Uterus (tissue), 4 donors: ENCODE measurements around the gene GON4L. TPM values are rescaled to one million over a fixed set of nuclear protein-coding genes. Genes with fewer than 3 reads are reported as not detected.

Experiments used
- DNase-seq, 2 donors: peaks; one replicate each; pipeline ENCODE4 v3.0.0-alpha.2; 2019 to 2020
- H3K27ac ChIP-seq, 2 donors: fragments of 200-600 bp; sonication (generic); 1 replicate in 1 of 2; 2 replicates in 1 of 2; pipeline ENCODE4 v1.5.1; 2016 to 2018
- H3K27me3 ChIP-seq, 2 donors: fragments of 200-600 bp; sonication (generic); one replicate each; pipeline ENCODE4 v1.5.1; 2018 to 2019; ENCODE audit warnings: control low read depth in 1 of 2
- H3K36me3 ChIP-seq, 2 donors: fragments of 200-600 bp; sonication (generic); one replicate each; pipeline ENCODE4 v1.5.1; 2019; ENCODE audit warnings: control low read depth in 1 of 2
- H3K4me1 ChIP-seq, 2 donors: fragments of 200-600 bp; sonication (generic); one replicate each; pipeline ENCODE4 v1.5.1; 2018 to 2019; ENCODE audit warnings: control low read depth in 1 of 2
- H3K4me3 ChIP-seq, 2 donors: fragments of 200-600 bp; sonication (generic); 1 replicate in 1 of 2; 2 replicates in 1 of 2; pipeline ENCODE4 v1.5.1; 2018 to 2019; ENCODE audit warnings: mild to moderate bottlenecking in 1 of 2
- H3K9me3 ChIP-seq, 2 donors: fragments of 200-600 bp; sonication (generic); one replicate each; pipeline ENCODE4 v1.5.1; 2019; ENCODE audit warnings: control low read depth in 1 of 2
- POLR2A ChIP-seq, 2 donors: fragments of 450-650 bp; IDR thresholded peaks; one replicate each; pipeline ENCODE4 v1.6.1; 2016; ENCODE audit warnings: antibody characterized with exemption in 2 of 2, mild to moderate bottlenecking in 1 of 2, moderate library complexity in 1 of 2
- intact Hi-C: fragments of 100-400 bp; cut with DNase I; formaldehyde crosslinking; loops from one replicate; pipeline ENCODE4 v1.15.1; 2023; ENCODE audit warnings: low total_unique reads
- total RNA-seq, 4 donors: library from RNA; depleted of rRNA in 3 of 4; stranded (reverse); fragments of >200 nt in 3 of 4; gene quantifications; one replicate each; pipeline versions ENCODE4 v1.1.0 to v1.2.4, GENCODE V29; 2014 to 2023
- TF ChIP-seq, protein P1 (sequence below), 4 experiments: fragments of 200-600 bp in 2 of 4; fragments of 450-650 bp in 2 of 4; sonication (generic) in 2 of 4; IDR thresholded peaks; one replicate each; pipeline ENCODE4 v1.5.1; 2016 to 2019; ENCODE audit warnings: antibody characterized with exemption in 4 of 4, mild to moderate bottlenecking in 2 of 4, moderate library complexity in 1 of 4
- donor health status: DM: yes; HTN: yes; CAD: no.

GON4L gene
- total RNA-seq, 4 donors from 2014 or later, result 49.7 to 93.8 (median 51.9) TPM

DNA sequence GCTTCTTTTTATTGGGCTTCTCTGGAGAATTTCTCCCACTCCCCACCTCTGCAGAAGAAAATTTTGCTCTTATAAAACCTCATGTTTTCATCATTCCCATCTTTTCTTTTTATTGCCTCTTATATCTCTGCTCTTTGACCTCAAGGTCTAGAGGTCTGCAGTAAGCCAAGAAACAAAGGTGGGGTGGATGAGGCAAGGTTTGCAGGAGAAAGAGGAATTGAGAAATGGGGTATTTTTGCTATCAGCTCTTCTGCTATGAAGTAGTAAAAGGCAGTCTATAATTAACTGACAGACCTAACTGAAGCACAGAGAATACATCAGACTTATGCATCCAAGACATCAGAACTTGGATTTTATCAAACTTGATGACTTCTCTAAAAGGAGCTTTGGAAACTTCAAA, 25.2 kb upstream of the GON4L start:
- no peak for DNase-seq
- no peaks in the 10 kb centered on the region for H3K36me3 ChIP-seq
- H3K4me3 ChIP-seq, result no peak overlapping the region
- H3K9me3 ChIP-seq, result no peaks in the 10 kb centered on the region
- H3K27me3 ChIP-seq, result no peaks in the 10 kb centered on the region
- intact Hi-C loops, result no loop called here
- no peak overlapping the region for H3K27ac ChIP-seq
- no peaks in the 10 kb centered on the region for H3K4me1 ChIP-seq
- TF ChIP-seq, protein P1, sequence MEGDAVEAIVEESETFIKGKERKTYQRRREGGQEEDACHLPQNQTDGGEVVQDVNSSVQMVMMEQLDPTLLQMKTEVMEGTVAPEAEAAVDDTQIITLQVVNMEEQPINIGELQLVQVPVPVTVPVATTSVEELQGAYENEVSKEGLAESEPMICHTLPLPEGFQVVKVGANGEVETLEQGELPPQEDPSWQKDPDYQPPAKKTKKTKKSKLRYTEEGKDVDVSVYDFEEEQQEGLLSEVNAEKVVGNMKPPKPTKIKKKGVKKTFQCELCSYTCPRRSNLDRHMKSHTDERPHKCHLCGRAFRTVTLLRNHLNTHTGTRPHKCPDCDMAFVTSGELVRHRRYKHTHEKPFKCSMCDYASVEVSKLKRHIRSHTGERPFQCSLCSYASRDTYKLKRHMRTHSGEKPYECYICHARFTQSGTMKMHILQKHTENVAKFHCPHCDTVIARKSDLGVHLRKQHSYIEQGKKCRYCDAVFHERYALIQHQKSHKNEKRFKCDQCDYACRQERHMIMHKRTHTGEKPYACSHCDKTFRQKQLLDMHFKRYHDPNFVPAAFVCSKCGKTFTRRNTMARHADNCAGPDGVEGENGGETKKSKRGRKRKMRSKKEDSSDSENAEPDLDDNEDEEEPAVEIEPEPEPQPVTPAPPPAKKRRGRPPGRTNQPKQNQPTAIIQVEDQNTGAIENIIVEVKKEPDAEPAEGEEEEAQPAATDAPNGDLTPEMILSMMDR (IDR thresholded peaks at IDR 0.05), result no peak
- no peak for TF ChIP-seq POLR2A (IDR thresholded peaks at IDR 0.05)

DNA sequence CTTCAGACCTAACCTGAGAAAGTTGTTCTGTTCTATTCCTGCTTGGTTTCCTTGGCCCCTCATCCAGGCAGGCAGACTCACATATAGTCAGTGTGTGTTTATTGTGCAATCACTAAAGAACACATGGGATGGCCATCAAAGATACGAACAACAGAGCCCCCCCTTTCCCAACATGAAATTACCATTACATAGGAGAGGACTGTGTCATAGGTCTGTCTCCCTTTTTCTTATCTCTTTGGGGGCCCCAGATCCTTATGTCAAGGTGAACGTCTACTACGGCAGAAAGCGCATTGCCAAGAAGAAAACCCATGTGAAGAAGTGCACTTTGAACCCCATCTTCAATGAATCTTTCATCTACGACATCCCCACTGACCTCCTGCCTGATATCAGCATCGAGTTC, 23.9 kb upstream of the GON4L start:
- no peaks in the 10 kb centered on the region for H3K36me3 ChIP-seq
- no peak for DNase-seq
- TF ChIP-seq, protein P1 (IDR thresholded peaks at IDR 0.05), result no peak
- TF ChIP-seq POLR2A (IDR thresholded peaks at IDR 0.05), result no peak
- H3K27me3 ChIP-seq, result no peaks in the 10 kb centered on the region
- H3K4me3 ChIP-seq, result no peak overlapping the region
- H3K27ac ChIP-seq, result no peak overlapping the region
- no peaks in the 10 kb centered on the region for H3K4me1 ChIP-seq
- no peaks in the 10 kb centered on the region for H3K9me3 ChIP-seq
- intact Hi-C loops, result no loop called here

DNA sequence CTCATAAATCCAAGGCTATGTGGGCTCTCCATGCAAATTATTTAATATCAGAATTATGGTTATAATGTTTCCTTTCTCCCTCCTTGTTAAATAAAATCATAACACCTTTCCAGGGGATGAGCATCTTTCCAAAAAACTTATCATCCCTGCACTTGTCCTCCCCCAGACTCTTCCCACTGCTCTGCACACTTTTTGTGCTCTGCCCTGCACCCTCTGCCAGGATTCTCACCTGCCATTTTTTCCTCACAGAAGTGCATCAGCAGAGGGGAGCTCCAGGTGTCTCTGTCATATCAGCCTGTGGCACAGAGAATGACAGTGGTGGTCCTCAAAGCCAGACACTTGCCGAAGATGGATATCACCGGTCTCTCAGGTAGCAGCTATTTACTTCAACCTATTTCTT, 23.2 kb upstream of the GON4L start:
- Histone ChIP-seq H3K4me1 (no peaks in the 10 kb centered on the region), H3K36me3 (no peaks in the 10 kb centered on the region)

DNA sequence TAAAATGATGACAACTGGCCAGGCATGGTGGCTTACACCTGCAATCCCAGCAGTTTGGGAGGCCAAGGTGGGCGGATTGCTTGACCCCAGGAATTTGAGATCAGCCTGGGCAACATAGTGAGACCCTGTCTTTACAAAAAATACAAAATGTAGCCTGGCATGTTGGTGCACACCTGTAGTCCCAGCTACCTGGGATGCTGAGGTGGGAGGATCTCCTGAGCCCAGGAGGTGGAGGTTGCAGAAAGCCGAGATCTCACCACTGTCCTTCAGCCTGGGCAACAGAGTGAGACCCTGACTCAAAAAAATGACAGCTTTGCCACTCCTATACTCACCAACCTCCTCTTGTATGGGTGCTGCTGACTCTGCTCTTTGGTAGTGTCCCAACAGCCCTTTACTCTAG, 20.9 kb upstream of the GON4L start:
- no peaks in the 10 kb centered on the region for H3K36me3 ChIP-seq
- no peaks in the 10 kb centered on the region for H3K27me3 ChIP-seq
- no peaks in the 10 kb centered on the region for H3K9me3 ChIP-seq
- intact Hi-C loops, result no loop called here
- no peak overlapping the region for H3K27ac ChIP-seq
- no peak for DNase-seq
- H3K4me1 ChIP-seq, result no peaks in the 10 kb centered on the region
- no peak overlapping the region for H3K4me3 ChIP-seq
- TF ChIP-seq POLR2A (IDR thresholded peaks at IDR 0.05), result no peak
- TF ChIP-seq, protein P1 (IDR thresholded peaks at IDR 0.05), result no peak

More for the DNA sequence above, 23.2 kb upstream of the GON4L start:
- Histone ChIP-seq H3K4me3 (no peak overlapping the region), H3K27me3 (no peaks in the 10 kb centered on the region), H3K9me3 (no peaks in the 10 kb centered on the region), H3K27ac (no peak overlapping the region)
- intact Hi-C loops, result no loop called here
- TF ChIP-seq, protein P1 (IDR thresholded peaks at IDR 0.05), result no peak
- TF ChIP-seq POLR2A (IDR thresholded peaks at IDR 0.05), result no peak
- DNase-seq, result no peak

DNA sequence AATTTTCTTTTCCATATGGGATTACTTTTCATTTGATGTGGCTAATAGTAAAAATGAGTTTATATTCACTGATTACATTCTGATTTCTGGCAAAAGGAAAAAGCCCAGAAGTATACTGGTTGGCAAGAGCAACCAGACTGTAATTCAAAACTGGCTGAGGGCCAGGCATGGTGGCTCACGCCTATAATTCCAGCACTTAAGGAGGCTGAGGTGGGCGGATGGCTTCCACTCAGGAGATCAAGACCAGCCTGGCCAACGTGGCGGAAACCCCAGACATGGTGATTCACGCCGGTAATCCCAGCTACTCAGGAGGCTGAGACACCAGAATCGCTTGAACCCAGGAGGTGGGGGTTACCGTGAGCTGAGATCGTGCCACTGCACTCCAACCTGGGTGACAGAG, 16.8 kb upstream of the GON4L start:
- intact Hi-C loops, result no loop called here
- TF ChIP-seq, protein P1 (IDR thresholded peaks at IDR 0.05), result no peak
- TF ChIP-seq POLR2A (IDR thresholded peaks at IDR 0.05), result no peak
- H3K27ac ChIP-seq, result no peak overlapping the region
- no peak overlapping the region for H3K4me3 ChIP-seq
- H3K36me3 ChIP-seq, result no peaks in the 10 kb centered on the region
- no peak for DNase-seq
- H3K27me3 ChIP-seq, result no peaks in the 10 kb centered on the region
- H3K9me3 ChIP-seq, result no peaks in the 10 kb centered on the region
- H3K4me1 ChIP-seq, result no peaks in the 10 kb centered on the region
